Fibroblast of skin of scalp (primary cell): ENCODE data around the gene TMEM59L.
"Not testable (repeated sequence)": the region's sequence is repeated elsewhere in the genome, so short reads cannot be mapped to it uniquely, and the experiment has no call there.

Experiments
- DNase-seq: peaks from one replicate; pipeline ENCODE4 v3.0.0-alpha.2; 2013

TMEM59L gene

GRCh38 chr19:18594096-18594823 lies 18.4 kb upstream of the TMEM59L start:
- peak; percentile 70 for DNase-seq

GRCh38 chr19:18594824-18595373 lies 17.8 kb upstream of the TMEM59L start:
- no peak for DNase-seq

GRCh38 chr19:18595475-18595874 lies 17.2 kb upstream of the TMEM59L start:
- DNase-seq, result no peak

- DNase-seq, result peak; percentile 23
Observed at GRCh38 chr19:18596752-18597157, 15.9 kb upstream of the TMEM59L start.

GRCh38 chr19:18597809-18598660 lies 14.6 kb upstream of the TMEM59L start:
- no peak for DNase-seq

GRCh38 chr19:18599485-18599884 lies 13.2 kb upstream of the TMEM59L start:
- no peak for DNase-seq

- DNase-seq, result not testable (repeated sequence)
Observed at GRCh38 chr19:18600692-18601397, 11.8 kb upstream of the TMEM59L start.

GRCh38 chr19:18601875-18602274 lies 10.8 kb upstream of the TMEM59L start:
- no peak for DNase-seq

GRCh38 chr19:18603255-18603957 lies 9.3 kb upstream of the TMEM59L start:
- no peak for DNase-seq

GRCh38 chr19:18603958-18604819 lies 8.5 kb upstream of the TMEM59L start:
- DNase-seq, result no peak

GRCh38 chr19:18604820-18605159 lies 7.9 kb upstream of the TMEM59L start:
- DNase-seq, result no peak

GRCh38 chr19:18605196-18605545 lies 7.5 kb upstream of the TMEM59L start:
- no peak for DNase-seq

GRCh38 chr19:18605546-18606280 lies 7.0 kb upstream of the TMEM59L start:
- no peak for DNase-seq

GRCh38 chr19:18606281-18607225 lies 6.1 kb upstream of the TMEM59L start, which contains the start of gene CRLF1:
CRLF1 (minus strand) TSS chr19:18606799; CDS start chr19:18606656, 143 bp downstream.
- DNase-seq, result no peak

GRCh38 chr19:18607226-18608101 lies 5.2 kb upstream of the TMEM59L start:
- no peak for DNase-seq

GRCh38 chr19:18608102-18608804 lies 4.4 kb upstream of the TMEM59L start:
- DNase-seq, result no peak
